ENCODE data around the gene CACNA1S.

DNA sequence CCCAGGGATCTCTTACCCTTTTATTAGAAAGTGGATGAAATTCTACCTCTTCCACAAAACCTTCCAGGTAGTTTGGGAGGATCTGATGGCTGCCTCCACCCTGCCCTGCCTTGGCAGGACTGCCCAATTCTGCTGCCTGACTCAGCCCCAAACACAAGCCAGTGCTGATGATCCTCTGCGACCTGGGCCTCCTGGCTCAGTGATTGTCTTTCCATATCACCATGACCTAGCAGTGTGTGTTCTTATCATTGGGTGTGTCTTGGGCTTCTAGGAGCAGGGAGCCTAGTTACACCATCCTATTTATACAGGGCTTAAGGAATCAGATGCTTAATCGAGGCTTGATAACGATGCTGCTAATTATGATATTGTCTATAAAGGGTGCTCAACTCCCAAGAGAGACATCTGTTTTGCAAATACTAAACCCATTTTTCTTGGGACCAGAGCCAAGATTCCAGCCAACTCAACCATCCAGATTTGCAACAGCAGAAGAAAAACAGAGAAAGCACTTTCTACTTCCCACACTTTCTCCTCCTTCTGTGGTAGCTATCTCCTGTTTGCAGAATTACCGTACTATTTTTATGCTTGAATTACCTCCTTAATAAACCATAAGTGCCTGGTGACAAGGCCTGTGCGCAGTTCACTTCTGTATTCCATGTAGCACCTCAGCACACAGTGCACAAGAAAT, 52.2 kb downstream of the CACNA1S start:
- no peak for TF ChIP-seq POLR2A (IDR thresholded peaks at IDR 0.05; ENCODE audit: low read depth, low read length)
- no peak for TF ChIP-seq POLR2AphosphoS5 (IDR thresholded peaks at IDR 0.05; ENCODE audit: low read depth, low read length)

All from GM12892 (cell line).